ENCODE data around the gene CLMN. TPM values are rescaled to one million over a fixed set of nuclear protein-coding genes. Genes with fewer than 3 reads are reported as not detected.

CLMN gene
- polyA plus RNA-seq, 1 donor from 2014 or later, result 0.57 TPM

GRCh38 chr14:95361373-95362137, 41.8 kb upstream of the CLMN start:
- Histone ChIP-seq H3K9me3 (ENCODE audit: low read length) (no peaks in the 10 kb centered on the region), H3K79me2 (replicated peaks; ENCODE audit: insufficient read depth, low read length) (no peaks in the 10 kb centered on the region), H3K9me2 (ENCODE audit: insufficient read depth, low read length) (no peaks in the 10 kb centered on the region), H3F3A (ENCODE audit: insufficient read depth, low read length, poor library complexity, severe bottlenecking) (no peaks in the 10 kb centered on the region), H3K9ac (ENCODE audit: low read length) (no peak overlapping the region), H3K27me3 (ENCODE audit: insufficient read depth, low read depth, low read length) (peaks cover 3% of the 10 kb centered on the region), H3K4me2 (ENCODE audit: low read length) (no peak overlapping the region), H3K36me3 (ENCODE audit: insufficient read depth, low read length) (no peaks in the 10 kb centered on the region), H4K20me1 (ENCODE audit: insufficient read depth) (no peaks in the 10 kb centered on the region), H3K27ac (ENCODE audit: low read length) (no peak overlapping the region), H3K4me3 (ENCODE audit: low read length) (no peak overlapping the region), H2AFZ (ENCODE audit: low read depth, low read length) (no peak overlapping the region)
- no peak for TF ChIP-seq SMC3 (conservative IDR thresholded peaks at IDR 0.05; ENCODE audit: poor library complexity)
- no peak for TF ChIP-seq EP300 (conservative IDR thresholded peaks at IDR 0.05; ENCODE audit: poor library complexity, severe bottlenecking)
- TF ChIP-seq, protein P1, sequence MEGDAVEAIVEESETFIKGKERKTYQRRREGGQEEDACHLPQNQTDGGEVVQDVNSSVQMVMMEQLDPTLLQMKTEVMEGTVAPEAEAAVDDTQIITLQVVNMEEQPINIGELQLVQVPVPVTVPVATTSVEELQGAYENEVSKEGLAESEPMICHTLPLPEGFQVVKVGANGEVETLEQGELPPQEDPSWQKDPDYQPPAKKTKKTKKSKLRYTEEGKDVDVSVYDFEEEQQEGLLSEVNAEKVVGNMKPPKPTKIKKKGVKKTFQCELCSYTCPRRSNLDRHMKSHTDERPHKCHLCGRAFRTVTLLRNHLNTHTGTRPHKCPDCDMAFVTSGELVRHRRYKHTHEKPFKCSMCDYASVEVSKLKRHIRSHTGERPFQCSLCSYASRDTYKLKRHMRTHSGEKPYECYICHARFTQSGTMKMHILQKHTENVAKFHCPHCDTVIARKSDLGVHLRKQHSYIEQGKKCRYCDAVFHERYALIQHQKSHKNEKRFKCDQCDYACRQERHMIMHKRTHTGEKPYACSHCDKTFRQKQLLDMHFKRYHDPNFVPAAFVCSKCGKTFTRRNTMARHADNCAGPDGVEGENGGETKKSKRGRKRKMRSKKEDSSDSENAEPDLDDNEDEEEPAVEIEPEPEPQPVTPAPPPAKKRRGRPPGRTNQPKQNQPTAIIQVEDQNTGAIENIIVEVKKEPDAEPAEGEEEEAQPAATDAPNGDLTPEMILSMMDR (IDR thresholded peaks at IDR 0.05; ENCODE audit: poor library complexity, severe bottlenecking), result no peak
- TF ChIP-seq EZH2 (IDR thresholded peaks at IDR 0.05; ENCODE audit: borderline replicate concordance, insufficient read depth, low read length, poor library complexity, severe bottlenecking), result no peak
- TF ChIP-seq RAD21 (conservative IDR thresholded peaks at IDR 0.05), result no peak
- TF ChIP-seq, protein P2, sequence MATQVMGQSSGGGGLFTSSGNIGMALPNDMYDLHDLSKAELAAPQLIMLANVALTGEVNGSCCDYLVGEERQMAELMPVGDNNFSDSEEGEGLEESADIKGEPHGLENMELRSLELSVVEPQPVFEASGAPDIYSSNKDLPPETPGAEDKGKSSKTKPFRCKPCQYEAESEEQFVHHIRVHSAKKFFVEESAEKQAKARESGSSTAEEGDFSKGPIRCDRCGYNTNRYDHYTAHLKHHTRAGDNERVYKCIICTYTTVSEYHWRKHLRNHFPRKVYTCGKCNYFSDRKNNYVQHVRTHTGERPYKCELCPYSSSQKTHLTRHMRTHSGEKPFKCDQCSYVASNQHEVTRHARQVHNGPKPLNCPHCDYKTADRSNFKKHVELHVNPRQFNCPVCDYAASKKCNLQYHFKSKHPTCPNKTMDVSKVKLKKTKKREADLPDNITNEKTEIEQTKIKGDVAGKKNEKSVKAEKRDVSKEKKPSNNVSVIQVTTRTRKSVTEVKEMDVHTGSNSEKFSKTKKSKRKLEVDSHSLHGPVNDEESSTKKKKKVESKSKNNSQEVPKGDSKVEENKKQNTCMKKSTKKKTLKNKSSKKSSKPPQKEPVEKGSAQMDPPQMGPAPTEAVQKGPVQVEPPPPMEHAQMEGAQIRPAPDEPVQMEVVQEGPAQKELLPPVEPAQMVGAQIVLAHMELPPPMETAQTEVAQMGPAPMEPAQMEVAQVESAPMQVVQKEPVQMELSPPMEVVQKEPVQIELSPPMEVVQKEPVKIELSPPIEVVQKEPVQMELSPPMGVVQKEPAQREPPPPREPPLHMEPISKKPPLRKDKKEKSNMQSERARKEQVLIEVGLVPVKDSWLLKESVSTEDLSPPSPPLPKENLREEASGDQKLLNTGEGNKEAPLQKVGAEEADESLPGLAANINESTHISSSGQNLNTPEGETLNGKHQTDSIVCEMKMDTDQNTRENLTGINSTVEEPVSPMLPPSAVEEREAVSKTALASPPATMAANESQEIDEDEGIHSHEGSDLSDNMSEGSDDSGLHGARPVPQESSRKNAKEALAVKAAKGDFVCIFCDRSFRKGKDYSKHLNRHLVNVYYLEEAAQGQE (IDR thresholded peaks at IDR 0.05; ENCODE audit: borderline replicate concordance), result no peak
- no peak for TF ChIP-seq MXI1 (conservative IDR thresholded peaks at IDR 0.05; ENCODE audit: poor library complexity, severe bottlenecking)

GRCh38 chr14:95360828-95361227, 41.1 kb upstream of the CLMN start:
- H3K4me2 ChIP-seq (ENCODE audit: low read length), result no peak overlapping the region
- no peaks in the 10 kb centered on the region for H3K9me3 ChIP-seq (ENCODE audit: low read length)
- no peak overlapping the region for H2AFZ ChIP-seq (ENCODE audit: low read depth, low read length)
- no peaks in the 10 kb centered on the region for H4K20me1 ChIP-seq (ENCODE audit: insufficient read depth)
- H3K9ac ChIP-seq (ENCODE audit: low read length), result no peak overlapping the region
- no peak overlapping the region for H3K27ac ChIP-seq (ENCODE audit: low read length)
- no peaks in the 10 kb centered on the region for H3F3A ChIP-seq (ENCODE audit: insufficient read depth, low read length, poor library complexity, severe bottlenecking)
- no peaks in the 10 kb centered on the region for H3K9me2 ChIP-seq (ENCODE audit: insufficient read depth, low read length)
- no peaks in the 10 kb centered on the region for H3K36me3 ChIP-seq (ENCODE audit: insufficient read depth, low read length)
- H3K4me3 ChIP-seq (ENCODE audit: low read length), result no peak overlapping the region
- H3K27me3 ChIP-seq (ENCODE audit: insufficient read depth, low read depth, low read length), result peaks cover 3% of the 10 kb centered on the region
- no peak for TF ChIP-seq EZH2 (IDR thresholded peaks at IDR 0.05; ENCODE audit: borderline replicate concordance, insufficient read depth, low read length, poor library complexity, severe bottlenecking)
- no peak for TF ChIP-seq POLR2AphosphoS5 (IDR thresholded peaks at IDR 0.05)
- no peak for TF ChIP-seq RAD21 (conservative IDR thresholded peaks at IDR 0.05)
- no peak for TF ChIP-seq SMC3 (conservative IDR thresholded peaks at IDR 0.05; ENCODE audit: poor library complexity)
- TF ChIP-seq, protein P1 (IDR thresholded peaks at IDR 0.05; ENCODE audit: poor library complexity, severe bottlenecking), result no peak
- TF ChIP-seq TAF1 (IDR thresholded peaks at IDR 0.05; ENCODE audit: low read depth), result no peak
- no peak for TF ChIP-seq EP300 (conservative IDR thresholded peaks at IDR 0.05; ENCODE audit: poor library complexity, severe bottlenecking)
- TF ChIP-seq, protein P2 (IDR thresholded peaks at IDR 0.05; ENCODE audit: borderline replicate concordance), result no peak
- TF ChIP-seq MXI1 (conservative IDR thresholded peaks at IDR 0.05; ENCODE audit: poor library complexity, severe bottlenecking), result no peak
- no peaks in the 10 kb centered on the region for H3K79me2 ChIP-seq (replicated peaks; ENCODE audit: insufficient read depth, low read length)

All from neural cell (in vitro differentiated cells).